Breast epithelium (tissue), 3 donors: ENCODE data around the gene MGAT4A.

ENCODE experiments used
- POLR2A ChIP-seq: fragments of 450-650 bp; IDR thresholded peaks from one replicate; pipeline ENCODE4 v1.6.1; 2016; ENCODE audit warnings: antibody characterized with exemption, mild to moderate bottlenecking, moderate library complexity
- POLR2AphosphoS5 ChIP-seq, 3 donors: sonication (generic); formaldehyde crosslinking; IDR thresholded peaks; one replicate each; pipeline ENCODE4 v1.6.1; 2017; ENCODE audit warnings: antibody characterized with exemption in 3 of 3
- TF ChIP-seq, protein P1 (sequence below), 3 donors: fragments of 450-650 bp; IDR thresholded peaks; one replicate each; pipeline ENCODE4 v1.5.1; 2016 to 2017; ENCODE audit warnings: antibody characterized with exemption in 3 of 3, mild to moderate bottlenecking in 3 of 3, moderate library complexity in 3 of 3

DNA sequence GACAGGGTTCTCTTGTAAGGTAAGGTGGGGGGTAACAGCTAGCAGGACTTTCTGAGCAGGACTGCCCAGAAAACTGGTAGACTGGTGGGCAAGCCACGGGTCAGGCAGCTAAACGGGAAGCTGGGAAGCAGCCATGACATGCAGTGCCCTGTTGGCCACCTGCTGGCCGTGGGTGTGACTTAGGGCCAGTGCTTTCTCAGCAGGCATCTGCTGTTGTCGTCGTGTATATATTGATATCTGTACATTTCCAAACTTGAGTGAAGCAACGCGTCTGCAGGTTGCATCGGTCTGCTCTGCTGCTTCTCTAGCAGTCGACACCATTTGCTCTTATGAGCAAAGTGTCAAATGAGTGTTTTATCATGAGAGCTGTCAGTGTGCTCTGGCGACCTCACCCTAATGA lies 153.6 kb downstream of the MGAT4A start:
- TF ChIP-seq POLR2A (no peak), POLR2AphosphoS5 (IDR thresholded peaks at IDR 0.05) (no peak)
- TF ChIP-seq, protein P1, sequence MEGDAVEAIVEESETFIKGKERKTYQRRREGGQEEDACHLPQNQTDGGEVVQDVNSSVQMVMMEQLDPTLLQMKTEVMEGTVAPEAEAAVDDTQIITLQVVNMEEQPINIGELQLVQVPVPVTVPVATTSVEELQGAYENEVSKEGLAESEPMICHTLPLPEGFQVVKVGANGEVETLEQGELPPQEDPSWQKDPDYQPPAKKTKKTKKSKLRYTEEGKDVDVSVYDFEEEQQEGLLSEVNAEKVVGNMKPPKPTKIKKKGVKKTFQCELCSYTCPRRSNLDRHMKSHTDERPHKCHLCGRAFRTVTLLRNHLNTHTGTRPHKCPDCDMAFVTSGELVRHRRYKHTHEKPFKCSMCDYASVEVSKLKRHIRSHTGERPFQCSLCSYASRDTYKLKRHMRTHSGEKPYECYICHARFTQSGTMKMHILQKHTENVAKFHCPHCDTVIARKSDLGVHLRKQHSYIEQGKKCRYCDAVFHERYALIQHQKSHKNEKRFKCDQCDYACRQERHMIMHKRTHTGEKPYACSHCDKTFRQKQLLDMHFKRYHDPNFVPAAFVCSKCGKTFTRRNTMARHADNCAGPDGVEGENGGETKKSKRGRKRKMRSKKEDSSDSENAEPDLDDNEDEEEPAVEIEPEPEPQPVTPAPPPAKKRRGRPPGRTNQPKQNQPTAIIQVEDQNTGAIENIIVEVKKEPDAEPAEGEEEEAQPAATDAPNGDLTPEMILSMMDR (IDR thresholded peaks at IDR 0.05) = no peak
